Endothelial cell of umbilical vein (primary cell): ENCODE measurements around the gene CLCA4.

Experiments
- GATA2 ChIP-seq: IDR thresholded peaks from 2 replicates; pipeline ENCODE4 v1.7.0; 2011; ENCODE audit warnings: low read depth, mild to moderate bottlenecking, moderate library complexity, mixed read lengths, low read length; ENCODE audit not compliant: insufficient read length, insufficient read depth
- MAX ChIP-seq: IDR thresholded peaks from 2 replicates; pipeline ENCODE4 v1.6.1; 2011; ENCODE audit not compliant: insufficient read depth, insufficient read length

- no peak for TF ChIP-seq GATA2
- TF ChIP-seq MAX: no peak
Measured at GRCh38 chr1:86520789-86521521, 25.9 kb upstream of the CLCA4 start.
